Liver (tissue), 3 donors: ENCODE measurements around the gene PLN.

Source experiments
- CTCF ChIP-seq: fragments of 150-350 bp; IDR thresholded peaks from 2 replicates; pipeline ENCODE4 v1.5.1; 2017; ENCODE audit warnings: improper control_type of control experiment, low read depth, low read length; ENCODE audit not compliant: missing input control
- GABPA ChIP-seq, 2 donors: IDR thresholded peaks in 1 of 2; conservative IDR thresholded peaks in 1 of 2; 2 replicates each; pipeline ENCODE4 v1.6.1; 2016; ENCODE audit warnings: antibody characterized with exemption in 2 of 2, mild to moderate bottlenecking in 1 of 2, moderate library complexity in 1 of 2
- JUND ChIP-seq, 2 donors: IDR thresholded peaks; 2 replicates each; pipeline ENCODE4 v1.6.1; 2016; ENCODE audit warnings: antibody characterized with exemption in 2 of 2
- MAX ChIP-seq: IDR thresholded peaks from 2 replicates; pipeline ENCODE4 v1.6.1; 2016; ENCODE audit warnings: antibody characterized with exemption
- RAD21 ChIP-seq, 2 donors: IDR thresholded peaks; 2 replicates each; pipeline ENCODE4 v1.6.1; 2016; ENCODE audit warnings: antibody characterized with exemption in 2 of 2, mild to moderate bottlenecking in 2 of 2
- REST ChIP-seq: IDR thresholded peaks from 2 replicates; pipeline ENCODE4 v1.6.1; 2016; ENCODE audit warnings: antibody characterized with exemption, mild to moderate bottlenecking
- RXRA ChIP-seq, 2 donors: IDR thresholded peaks; 2 replicates each; pipeline ENCODE4 v1.6.1; 2017 to 2018; ENCODE audit warnings: antibody characterized with exemption in 2 of 2, mild to moderate bottlenecking in 1 of 2
- SP1 ChIP-seq: IDR thresholded peaks from 2 replicates; pipeline ENCODE4 v1.6.1; 2018; ENCODE audit warnings: antibody characterized with exemption, mild to moderate bottlenecking
- TAF1 ChIP-seq: conservative IDR thresholded peaks from 2 replicates; pipeline ENCODE4 v1.6.1; 2016; ENCODE audit warnings: antibody characterized with exemption, mild to moderate bottlenecking
- ZBTB33 ChIP-seq: IDR thresholded peaks from 2 replicates; pipeline ENCODE4 v1.6.1; 2016; ENCODE audit warnings: antibody characterized with exemption
- TF ChIP-seq, protein P1 (sequence below): IDR thresholded peaks from 2 replicates; pipeline ENCODE4 v1.6.1; 2016; ENCODE audit warnings: antibody characterized with exemption
- donor health status: healthy.
- donor health status: healthy.

DNA sequence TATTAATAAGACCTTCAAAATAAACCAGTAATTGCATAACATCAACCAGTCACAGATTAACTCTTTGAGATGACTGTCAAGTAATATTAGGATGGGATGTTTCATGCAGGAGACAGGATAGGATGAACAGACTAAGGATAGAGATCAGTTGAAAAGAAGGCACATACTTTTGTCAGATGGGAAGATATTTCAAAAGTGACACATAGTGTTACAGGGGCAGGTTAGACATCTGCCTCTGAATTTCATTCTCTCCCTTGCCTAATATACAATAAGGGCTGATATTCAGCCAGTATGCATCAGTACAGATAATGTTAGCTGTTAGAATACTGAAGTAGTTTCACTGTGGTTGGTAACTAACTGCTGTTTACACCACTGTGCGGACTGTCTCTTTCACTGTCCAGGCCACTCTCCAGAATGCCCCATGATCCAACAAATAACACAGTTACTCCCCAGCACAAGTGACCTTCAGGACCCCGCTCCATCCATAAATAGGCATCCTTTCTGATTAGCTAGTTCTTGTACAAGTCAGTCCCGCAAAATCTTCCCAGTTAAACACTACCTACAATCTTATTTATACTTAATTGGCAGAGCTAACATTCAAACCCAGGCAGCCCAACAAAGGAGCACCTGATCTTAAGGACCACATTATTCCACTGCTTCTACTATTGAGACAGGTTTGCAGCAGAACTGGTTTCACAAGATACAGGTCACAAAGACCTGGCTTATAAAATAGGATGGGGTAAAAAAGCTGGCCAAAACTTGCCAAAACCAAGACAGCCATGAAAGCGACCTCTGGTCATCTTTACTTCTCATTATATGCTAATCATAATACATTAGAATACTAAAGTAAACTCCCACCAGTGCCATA lies 21.9 kb upstream of the PLN start:
- no peak for TF ChIP-seq CTCF
- no peak for TF ChIP-seq TAF1
- no peak for TF ChIP-seq REST
- TF ChIP-seq MAX = no peak
- no peak for TF ChIP-seq RAD21 (IDR thresholded peaks at IDR 0.05)
- no peak for TF ChIP-seq GABPA (IDR thresholded peaks at IDR 0.05 in 1 of 2, conservative IDR thresholded peaks at IDR 0.05 in 1 of 2)
- no peak for TF ChIP-seq JUND (IDR thresholded peaks at IDR 0.05)
- TF ChIP-seq RXRA (IDR thresholded peaks at IDR 0.05) = no peak
- TF ChIP-seq, protein P1, sequence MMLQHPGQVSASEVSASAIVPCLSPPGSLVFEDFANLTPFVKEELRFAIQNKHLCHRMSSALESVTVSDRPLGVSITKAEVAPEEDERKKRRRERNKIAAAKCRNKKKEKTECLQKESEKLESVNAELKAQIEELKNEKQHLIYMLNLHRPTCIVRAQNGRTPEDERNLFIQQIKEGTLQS = no peak
- TF ChIP-seq ZBTB33 = no peak
- no peak for TF ChIP-seq SP1
